ENCODE measurements around the gene UQCRC1. TPM values are rescaled to one million over a fixed set of nuclear protein-coding genes. Genes with fewer than 3 reads are reported as not detected.

Gene UQCRC1
- total RNA-seq, 1 donor from 2014 or later, result 191 TPM

GRCh38 chr3:48630407-48630806, 21.0 kb upstream of the UQCRC1 start:
- no peak overlapping the region for H3K27ac Mint-ChIP-seq
- H3K36me3 Mint-ChIP-seq (ENCODE audit: low read depth), result peaks cover 21% of the 10 kb centered on the region
- DNase-seq (ENCODE audit: low spot score), result no peak
- H3K27me3 Mint-ChIP-seq (ENCODE audit: insufficient read depth), result no peaks in the 10 kb centered on the region
- no peaks in the 10 kb centered on the region for H3K9me3 Mint-ChIP-seq
- no peak overlapping the region for H3K4me3 Mint-ChIP-seq
- peaks cover 14% of the 10 kb centered on the region for H3K4me1 Mint-ChIP-seq (ENCODE audit: low read depth)
- intact Hi-C loops (cut with micrococcal nuclease), result loop anchor here (10.0 kb wide), 1 partner anchor 226 kb away; no protein-coding TSS in a partner anchor

DNA sequence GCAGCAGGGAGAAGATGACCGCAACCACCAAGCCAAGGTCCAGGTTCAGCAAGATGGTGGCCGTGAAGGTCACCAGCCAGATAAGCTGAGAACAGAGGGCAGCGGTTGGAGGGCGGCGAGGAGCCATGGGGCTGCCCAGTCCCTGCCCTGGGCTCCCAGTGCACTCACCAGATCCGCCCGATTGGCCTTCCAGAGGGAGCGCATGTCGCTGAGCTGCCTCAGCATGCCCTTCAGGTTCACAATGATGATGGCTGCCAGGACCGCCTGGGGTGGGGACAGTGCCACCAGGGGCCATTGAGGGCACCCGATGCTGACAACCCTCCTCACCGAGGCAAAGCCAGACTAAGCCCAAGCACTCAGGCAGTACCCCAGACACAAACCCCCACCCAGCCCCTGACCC, 20.4 kb upstream of the UQCRC1 start:
- intact Hi-C loops (cut with micrococcal nuclease), result loop anchor here (10.0 kb wide), 1 partner anchor 225 kb away; no protein-coding TSS in a partner anchor
- no peaks in the 10 kb centered on the region for H3K27me3 Mint-ChIP-seq (ENCODE audit: insufficient read depth)

DNA sequence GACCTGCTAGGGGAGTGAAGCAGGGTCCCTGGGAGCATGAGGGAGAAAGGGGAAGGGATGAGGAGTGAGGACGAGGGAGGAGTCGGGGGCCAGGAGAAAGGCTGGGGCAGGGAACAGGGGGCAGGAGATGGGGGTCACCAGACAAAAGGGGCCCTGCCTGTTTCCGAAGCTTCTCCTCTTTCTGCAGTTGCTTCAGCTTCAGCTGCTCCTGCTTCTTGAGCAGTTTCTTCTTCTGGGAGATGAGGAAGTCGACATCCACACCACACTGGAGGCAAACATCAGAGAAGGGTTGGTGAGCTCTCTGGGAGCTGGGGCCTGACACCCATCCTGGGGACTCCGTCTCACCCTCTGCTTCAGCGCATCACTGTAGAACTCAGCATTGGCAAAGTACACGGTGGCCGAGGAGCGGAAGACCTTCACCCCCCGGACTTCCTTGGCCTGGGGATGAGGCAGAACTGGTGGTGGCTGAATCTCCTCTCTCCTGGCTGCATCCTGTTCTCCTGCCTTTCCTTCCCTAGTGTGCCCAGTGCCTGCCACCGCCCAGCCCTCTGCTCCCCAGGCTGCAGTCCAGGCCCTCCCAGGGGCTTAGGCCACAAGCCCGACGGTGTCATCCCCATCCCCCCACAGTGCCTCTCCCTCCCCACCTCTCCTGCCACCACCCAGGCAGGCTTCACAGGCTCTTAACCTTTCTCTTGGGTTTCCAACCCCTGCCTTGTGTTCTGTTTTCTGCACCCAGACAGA, 19.0 kb upstream of the UQCRC1 start:
- intact Hi-C loops (cut with micrococcal nuclease), result no loop called here
- H3K4me3 Mint-ChIP-seq, result no peak overlapping the region
- no peak overlapping the region for H3K27ac Mint-ChIP-seq
- H3K9me3 Mint-ChIP-seq, result no peaks in the 10 kb centered on the region
- peaks cover 18% of the 10 kb centered on the region for H3K4me1 Mint-ChIP-seq (ENCODE audit: low read depth)
- peaks cover 24% of the 10 kb centered on the region for H3K36me3 Mint-ChIP-seq (ENCODE audit: low read depth)
- DNase-seq (ENCODE audit: low spot score), result no peak
- H3K27me3 Mint-ChIP-seq (ENCODE audit: insufficient read depth), result no peaks in the 10 kb centered on the region

More for the DNA sequence above, 20.4 kb upstream of the UQCRC1 start:
- peaks cover 15% of the 10 kb centered on the region for H3K4me1 Mint-ChIP-seq (ENCODE audit: low read depth)
- H3K36me3 Mint-ChIP-seq (ENCODE audit: low read depth), result peaks cover 21% of the 10 kb centered on the region
- H3K4me3 Mint-ChIP-seq, result no peak overlapping the region
- no peak overlapping the region for H3K27ac Mint-ChIP-seq
- H3K9me3 Mint-ChIP-seq, result no peaks in the 10 kb centered on the region
- no peak for DNase-seq (ENCODE audit: low spot score)

DNA sequence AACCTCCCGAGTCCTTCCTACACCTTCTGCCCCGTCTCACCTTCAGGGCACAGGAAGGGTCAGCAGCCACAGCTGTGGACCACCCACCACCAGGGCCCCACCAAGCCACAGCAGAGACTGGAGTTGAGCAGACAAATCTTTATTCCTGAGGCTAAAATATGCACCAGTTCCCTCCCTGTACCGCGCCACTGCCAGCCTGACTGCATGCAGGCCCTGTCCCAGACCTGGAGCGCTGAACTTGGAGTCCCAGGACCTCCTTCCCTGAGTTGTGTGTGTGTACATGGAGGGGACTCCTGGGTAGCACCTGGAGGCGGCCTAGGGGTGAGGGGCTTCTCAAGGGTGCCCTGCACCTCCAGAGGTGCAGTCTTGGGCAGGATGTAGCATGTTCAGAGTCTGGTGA, 16.2 kb upstream of the UQCRC1 start:
- Mint-ChIP-seq H3K9me3 (no peaks in the 10 kb centered on the region), H3K36me3 (ENCODE audit: low read depth) (peaks cover 21% of the 10 kb centered on the region), H3K27ac (no peak overlapping the region), H3K4me1 (ENCODE audit: low read depth) (peaks cover 13% of the 10 kb centered on the region), H3K4me3 (no peak overlapping the region), H3K27me3 (ENCODE audit: insufficient read depth) (no peaks in the 10 kb centered on the region)
- no peak for DNase-seq (ENCODE audit: low spot score)
- intact Hi-C loops (cut with micrococcal nuclease), result no loop called here

DNA sequence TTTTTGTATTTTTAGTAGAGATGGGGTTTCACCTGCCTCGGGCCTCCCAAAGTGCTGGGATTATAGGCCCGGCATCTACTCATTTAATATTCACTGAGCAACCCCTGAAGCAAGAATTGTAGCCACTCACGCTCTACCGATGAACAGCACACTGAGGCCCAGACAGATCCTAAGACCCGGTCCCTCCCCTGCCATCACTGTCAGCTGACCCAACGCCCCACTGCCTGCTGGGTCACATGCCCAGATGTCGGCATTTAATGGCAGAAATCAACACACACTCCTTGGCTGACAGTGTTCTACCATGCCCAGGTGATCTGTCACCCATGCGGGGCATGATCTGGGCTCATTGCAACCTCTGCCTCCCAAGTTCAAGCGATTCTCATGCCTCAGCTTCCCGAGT, 15.3 kb upstream of the UQCRC1 start:
- Mint-ChIP-seq H3K27ac (peak overlapping the region; percentile 41), H3K4me3 (no peak overlapping the region), H3K27me3 (ENCODE audit: insufficient read depth) (no peaks in the 10 kb centered on the region), H3K4me1 (ENCODE audit: low read depth) (peaks cover 13% of the 10 kb centered on the region), H3K9me3 (no peaks in the 10 kb centered on the region), H3K36me3 (ENCODE audit: low read depth) (peaks cover 19% of the 10 kb centered on the region)
- intact Hi-C loops (cut with micrococcal nuclease), result no loop called here
- no peak for DNase-seq (ENCODE audit: low spot score)

DNA sequence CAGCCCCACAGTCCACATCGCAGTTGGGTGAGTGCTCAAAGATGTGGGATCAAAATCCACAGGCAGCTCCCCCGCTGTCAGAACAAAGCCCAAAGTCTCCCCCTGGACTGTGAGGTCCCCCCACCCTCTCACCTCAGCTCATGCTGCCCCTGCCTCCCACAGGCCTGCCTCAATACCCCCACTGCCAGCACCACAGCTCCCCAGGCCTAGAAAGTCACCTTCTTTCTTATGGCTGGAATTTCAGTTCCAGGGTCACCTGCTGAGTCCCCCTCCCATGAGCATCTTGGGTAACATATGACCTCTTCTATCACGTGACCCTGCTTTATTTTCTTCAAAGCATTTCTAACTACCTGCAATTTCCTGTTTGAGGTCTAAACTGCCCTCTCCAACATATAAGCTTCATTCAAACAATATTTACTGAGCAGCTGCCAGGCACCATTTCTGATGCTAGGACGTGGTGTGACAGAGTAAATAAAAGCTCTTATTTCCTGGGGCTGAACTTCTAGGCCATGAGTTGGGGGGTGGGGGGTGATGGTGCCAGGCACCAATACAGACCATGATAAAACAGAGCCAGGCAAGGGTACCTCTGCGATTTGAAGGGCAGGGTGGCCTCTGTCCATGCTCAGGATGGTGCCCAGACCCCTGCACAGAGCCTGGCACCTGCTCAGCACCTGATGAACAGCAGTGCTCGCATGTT, 14.6 kb upstream of the UQCRC1 start:
- H3K36me3 Mint-ChIP-seq (ENCODE audit: low read depth), result peaks cover 19% of the 10 kb centered on the region
- no peak overlapping the region for H3K27ac Mint-ChIP-seq
- H3K4me3 Mint-ChIP-seq, result no peak overlapping the region
- intact Hi-C loops (cut with micrococcal nuclease), result no loop called here
- H3K9me3 Mint-ChIP-seq, result peaks cover under 1% of the 10 kb centered on the region
- H3K4me1 Mint-ChIP-seq (ENCODE audit: low read depth), result peaks cover 13% of the 10 kb centered on the region
- H3K27me3 Mint-ChIP-seq (ENCODE audit: insufficient read depth), result no peaks in the 10 kb centered on the region
- no peak for DNase-seq (ENCODE audit: low spot score)

- H3K9me3 Mint-ChIP-seq, result peaks cover 18% of the 10 kb centered on the region
- H3K27me3 Mint-ChIP-seq (ENCODE audit: insufficient read depth), result no peaks in the 10 kb centered on the region
- peaks cover 13% of the 10 kb centered on the region for H3K4me1 Mint-ChIP-seq (ENCODE audit: low read depth)
- H3K4me3 Mint-ChIP-seq, result no peak within 1 kb of the TSS
- no peak for DNase-seq (ENCODE audit: low spot score)
- intact Hi-C loops (cut with micrococcal nuclease), result no loop called here
- H3K27ac Mint-ChIP-seq, result no peak within 1 kb of the TSS
- peaks cover 15% of the 10 kb centered on the region for H3K36me3 Mint-ChIP-seq (ENCODE audit: low read depth)
These were observed 12.0 kb upstream of the UQCRC1 start, which contains the start of gene TMEM89 for GRCh38 chr3:48621461-48621869. TSS of gene TMEM89 (minus strand) at chr3:48621769. CDS start at chr3:48621756, 13 bp downstream.

- intact Hi-C loops (cut with micrococcal nuclease), result no loop called here
- H3K4me3 Mint-ChIP-seq, result no peak overlapping the region
- H3K4me1 Mint-ChIP-seq (ENCODE audit: low read depth), result peaks cover 11% of the 10 kb centered on the region
- H3K36me3 Mint-ChIP-seq (ENCODE audit: low read depth), result peaks cover 11% of the 10 kb centered on the region
- no peaks in the 10 kb centered on the region for H3K27me3 Mint-ChIP-seq (ENCODE audit: insufficient read depth)
- peaks cover 18% of the 10 kb centered on the region for H3K9me3 Mint-ChIP-seq
- no peak for DNase-seq (ENCODE audit: low spot score)
- H3K27ac Mint-ChIP-seq, result no peak overlapping the region
These were observed 10.4 kb upstream of the UQCRC1 start for GRCh38 chr3:48619541-48620524.

DNA sequence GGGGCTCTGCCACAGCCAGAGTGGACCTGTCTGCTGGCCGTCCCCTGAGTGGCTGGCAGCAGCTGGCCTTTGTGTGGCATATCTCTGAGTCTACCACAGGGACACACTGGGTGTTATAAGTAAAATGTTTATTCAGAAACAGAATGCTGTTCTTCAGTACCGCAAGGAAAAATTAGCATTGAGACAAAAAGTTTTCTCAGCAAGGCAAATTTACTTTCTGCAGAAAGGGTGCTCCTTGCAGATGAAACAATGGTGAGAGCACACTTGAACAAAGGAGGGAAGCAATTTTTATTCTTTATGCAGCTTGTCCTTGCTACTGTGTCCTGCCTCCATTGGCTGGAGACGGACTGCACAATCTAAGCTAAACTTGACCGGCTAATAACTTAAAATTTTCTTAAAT, 8.1 kb upstream of the UQCRC1 start:
- H3K36me3 Mint-ChIP-seq (ENCODE audit: low read depth), result peaks cover 8% of the 10 kb centered on the region
- intact Hi-C loops (cut with micrococcal nuclease), result no loop called here
- peaks cover 2% of the 10 kb centered on the region for H3K27me3 Mint-ChIP-seq (ENCODE audit: insufficient read depth)

DNA sequence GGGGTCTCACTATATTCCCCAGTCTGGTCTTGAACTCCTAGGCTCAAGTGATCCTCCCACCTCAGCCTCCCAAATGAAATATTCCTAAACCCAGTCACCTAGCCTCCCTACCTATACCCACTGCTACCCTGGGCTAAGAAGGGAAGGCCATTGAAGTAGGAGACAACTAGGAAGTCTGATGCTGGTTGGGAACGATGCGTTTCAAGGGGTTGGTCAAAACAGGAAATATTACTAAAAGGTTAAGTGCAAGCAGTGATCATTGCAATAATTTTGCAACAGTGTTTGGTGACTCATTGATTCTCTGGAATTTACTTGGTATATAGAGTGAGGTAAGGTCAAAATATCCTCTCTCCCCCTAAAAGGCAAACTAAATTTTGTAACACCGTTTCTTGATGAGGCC, 4.6 kb upstream of the UQCRC1 start:
- peak overlapping the region; percentile 48 for H3K4me3 Mint-ChIP-seq
- no peak for DNase-seq (ENCODE audit: low spot score)

More for the DNA sequence above, 8.1 kb upstream of the UQCRC1 start:
- Mint-ChIP-seq H3K4me1 (ENCODE audit: low read depth) (peaks cover 13% of the 10 kb centered on the region), H3K4me3 (no peak overlapping the region), H3K9me3 (peaks cover 18% of the 10 kb centered on the region), H3K27ac (no peak overlapping the region)
- DNase-seq (ENCODE audit: low spot score), result no peak

GRCh38 chr3:48612309-48612708, 2.9 kb upstream of the UQCRC1 start:
- peaks cover 5% of the 10 kb centered on the region for H3K9me3 Mint-ChIP-seq
- no peak overlapping the region for H3K27ac Mint-ChIP-seq
- DNase-seq (ENCODE audit: low spot score), result no peak
- intact Hi-C loops (cut with micrococcal nuclease), result no loop called here
- peaks cover 2% of the 10 kb centered on the region for H3K27me3 Mint-ChIP-seq (ENCODE audit: insufficient read depth)
- H3K36me3 Mint-ChIP-seq (ENCODE audit: low read depth), result peaks cover 10% of the 10 kb centered on the region
- H3K4me1 Mint-ChIP-seq (ENCODE audit: low read depth), result peaks cover 24% of the 10 kb centered on the region
- H3K4me3 Mint-ChIP-seq, result no peak overlapping the region

More for the DNA sequence above, 4.6 kb upstream of the UQCRC1 start:
- H3K27me3 Mint-ChIP-seq (ENCODE audit: insufficient read depth), result peaks cover 2% of the 10 kb centered on the region
- H3K36me3 Mint-ChIP-seq (ENCODE audit: low read depth), result peaks cover 7% of the 10 kb centered on the region
- H3K27ac Mint-ChIP-seq, result peak overlapping the region; percentile 77
- H3K9me3 Mint-ChIP-seq, result peaks cover 18% of the 10 kb centered on the region
- H3K4me1 Mint-ChIP-seq (ENCODE audit: low read depth), result peaks cover 13% of the 10 kb centered on the region
- intact Hi-C loops (cut with micrococcal nuclease), result loop anchor here (1.0 kb wide), 2 partner anchors 21 to 42 kb away; partner anchors contain the start of gene SLC26A6

GRCh38 chr3:48607519-48607918, 1.9 kb downstream of the UQCRC1 start:
- no peak overlapping the region for H3K27ac Mint-ChIP-seq
- no peaks in the 10 kb centered on the region for H3K27me3 Mint-ChIP-seq (ENCODE audit: insufficient read depth)
- intact Hi-C loops (cut with micrococcal nuclease), result no loop called here
- peak overlapping the region; percentile 100 for H3K4me3 Mint-ChIP-seq
- H3K9me3 Mint-ChIP-seq, result no peaks in the 10 kb centered on the region
- peaks cover 23% of the 10 kb centered on the region for H3K36me3 Mint-ChIP-seq (ENCODE audit: low read depth)
- H3K4me1 Mint-ChIP-seq (ENCODE audit: low read depth), result peaks cover 11% of the 10 kb centered on the region
- no peak for DNase-seq (ENCODE audit: low spot score)
